ENCODE results near the gene RPL28.

The RPL28 gene

GRCh38 chr19:55365245-55365644 lies 20.5 kb upstream of the RPL28 start:
- no peaks in the 10 kb centered on the region for H3K9me3 ChIP-seq (ENCODE audit: severe bottlenecking)
- no peak for DNase-seq
- H3K27me3 ChIP-seq (ENCODE audit: insufficient read depth, low read depth, severe bottlenecking), result no peaks in the 10 kb centered on the region
- TF ChIP-seq CTCF (IDR thresholded peaks at IDR 0.05; ENCODE audit: low read depth, low read length), result no peak
- no peak overlapping the region for H3K27ac ChIP-seq
- H3K4me3 ChIP-seq (ENCODE audit: low read depth, low read length), result no peak overlapping the region
- no peaks in the 10 kb centered on the region for H3K36me3 ChIP-seq

GRCh38 chr19:55365964-55366363 lies 19.8 kb upstream of the RPL28 start:
- no peak overlapping the region for H3K27ac ChIP-seq
- H3K36me3 ChIP-seq, result no peaks in the 10 kb centered on the region
- H3K27me3 ChIP-seq (ENCODE audit: insufficient read depth, low read depth, severe bottlenecking), result no peaks in the 10 kb centered on the region
- no peak overlapping the region for H3K4me3 ChIP-seq (ENCODE audit: low read depth, low read length)
- no peak for DNase-seq
- H3K9me3 ChIP-seq (ENCODE audit: severe bottlenecking), result no peaks in the 10 kb centered on the region
- TF ChIP-seq CTCF (IDR thresholded peaks at IDR 0.05; ENCODE audit: low read depth, low read length), result no peak

- no peaks in the 10 kb centered on the region for H3K9me3 ChIP-seq (ENCODE audit: severe bottlenecking)
- H3K36me3 ChIP-seq, result no peaks in the 10 kb centered on the region
- no peak for DNase-seq
- TF ChIP-seq CTCF (IDR thresholded peaks at IDR 0.05; ENCODE audit: low read depth, low read length), result no peak
- H3K4me3 ChIP-seq (ENCODE audit: low read depth, low read length), result no peak overlapping the region
- H3K27ac ChIP-seq, result no peak overlapping the region
- H3K27me3 ChIP-seq (ENCODE audit: insufficient read depth, low read depth, severe bottlenecking), result no peaks in the 10 kb centered on the region
These were observed 18.9 kb upstream of the RPL28 start for GRCh38 chr19:55366790-55367189.

- Histone ChIP-seq H3K4me3 (ENCODE audit: low read depth, low read length) (no peak overlapping the region), H3K27ac (no peak overlapping the region), H3K27me3 (ENCODE audit: insufficient read depth, low read depth, severe bottlenecking) (no peaks in the 10 kb centered on the region), H3K9me3 (ENCODE audit: severe bottlenecking) (no peaks in the 10 kb centered on the region), H3K36me3 (no peaks in the 10 kb centered on the region)
- TF ChIP-seq CTCF (IDR thresholded peaks at IDR 0.05; ENCODE audit: low read depth, low read length), result no peak
- no peak for DNase-seq
These were observed 17.6 kb upstream of the RPL28 start for GRCh38 chr19:55368106-55368505.

GRCh38 chr19:55368701-55369563 lies 16.8 kb upstream of the RPL28 start:
- TF ChIP-seq CTCF (IDR thresholded peaks at IDR 0.05; ENCODE audit: low read depth, low read length), result no peak
- no peaks in the 10 kb centered on the region for H3K36me3 ChIP-seq
- H3K9me3 ChIP-seq (ENCODE audit: severe bottlenecking), result no peaks in the 10 kb centered on the region
- H3K27ac ChIP-seq, result no peak overlapping the region
- H3K27me3 ChIP-seq (ENCODE audit: insufficient read depth, low read depth, severe bottlenecking), result no peaks in the 10 kb centered on the region
- peak; percentile 42 for DNase-seq
- peak overlapping the region; percentile 51 for H3K4me3 ChIP-seq (ENCODE audit: low read depth, low read length)

All from WERI-Rb-1 (cell line).